ENCODE data around the gene NUDT15.

Gene NUDT15

GRCh38 chr13:48093588-48093987, 56.1 kb downstream of the NUDT15 start:
- no peaks in the 10 kb centered on the region for H3K27me3 ChIP-seq (ENCODE audit: insufficient read depth, poor library complexity, severe bottlenecking)
- ATAC-seq (ENCODE audit: low read depth) (no peak), DNase-seq (ENCODE audit: low spot score) (no peak)
- H3K4me1 ChIP-seq (ENCODE audit: insufficient read depth, poor library complexity, severe bottlenecking), result peaks cover 9% of the 10 kb centered on the region
- peak overlapping the region; percentile 21 for H3K27ac ChIP-seq (ENCODE audit: poor library complexity, severe bottlenecking)
- H3K9me3 ChIP-seq (ENCODE audit: severe bottlenecking), result no peaks in the 10 kb centered on the region
- 0 out of 2 replicates have a peak, but pooled peaks cover 13% of the 10 kb centered on the region for H3K36me3 ChIP-seq (ENCODE audit: low read depth)
- no peak for TF ChIP-seq CTCF (IDR thresholded peaks at IDR 0.05; ENCODE audit: poor library complexity, severe bottlenecking)
- H3K4me3 ChIP-seq (ENCODE audit: severe bottlenecking), result peak overlapping the region; percentile 52

- no peak for DNase-seq (ENCODE audit: low spot score)
- TF ChIP-seq CTCF (IDR thresholded peaks at IDR 0.05; ENCODE audit: poor library complexity, severe bottlenecking), result no peak
- Histone ChIP-seq H3K36me3 (ENCODE audit: low read depth) (0 out of 2 replicates have a peak, but pooled peaks cover 9% of the 10 kb centered on the region), H3K9me3 (ENCODE audit: severe bottlenecking) (no peaks in the 10 kb centered on the region), H3K4me1 (ENCODE audit: insufficient read depth, poor library complexity, severe bottlenecking) (peaks cover 9% of the 10 kb centered on the region), H3K4me3 (ENCODE audit: severe bottlenecking) (peak overlapping the region; percentile 52), H3K27me3 (ENCODE audit: insufficient read depth, poor library complexity, severe bottlenecking) (no peaks in the 10 kb centered on the region), H3K27ac (ENCODE audit: poor library complexity, severe bottlenecking) (peak overlapping the region; percentile 21)
- ATAC-seq (ENCODE audit: low read depth), result peak; percentile 24; the same call in 1 of the 3 replicates
Observed at GRCh38 chr13:48094404-48094780, 56.9 kb downstream of the NUDT15 start.

- peak within 1 kb of the TSS; percentile 21 for H3K27ac ChIP-seq (ENCODE audit: poor library complexity, severe bottlenecking)
- ATAC-seq (ENCODE audit: low read depth) (peak; percentile 95), DNase-seq (ENCODE audit: low spot score) (peak; percentile 88)
- 0 out of 2 replicates have a peak, but pooled peaks cover 9% of the 10 kb centered on the region for H3K36me3 ChIP-seq (ENCODE audit: low read depth)
- peak within 1 kb of the TSS; percentile 52 for H3K4me3 ChIP-seq (ENCODE audit: severe bottlenecking)
- no peaks in the 10 kb centered on the region for H3K27me3 ChIP-seq (ENCODE audit: insufficient read depth, poor library complexity, severe bottlenecking)
- peak; percentile 95 for TF ChIP-seq CTCF (IDR thresholded peaks at IDR 0.05; ENCODE audit: poor library complexity, severe bottlenecking)
- no peaks in the 10 kb centered on the region for H3K9me3 ChIP-seq (ENCODE audit: severe bottlenecking)
- peaks cover 9% of the 10 kb centered on the region for H3K4me1 ChIP-seq (ENCODE audit: insufficient read depth, poor library complexity, severe bottlenecking)
Observed at GRCh38 chr13:48094781-48095502, 57.4 kb downstream of the NUDT15 start, which contains the start of gene MED4. MED4 (minus strand) TSS chr13:48095104; CDS start chr13:48095078, 26 bp downstream.

- H3K27ac ChIP-seq (ENCODE audit: poor library complexity, severe bottlenecking), result no peak overlapping the region
- 0 out of 2 replicates have a peak, but pooled peaks cover 9% of the 10 kb centered on the region for H3K36me3 ChIP-seq (ENCODE audit: low read depth)
- H3K9me3 ChIP-seq (ENCODE audit: severe bottlenecking), result no peaks in the 10 kb centered on the region
- H3K4me3 ChIP-seq (ENCODE audit: severe bottlenecking), result no peak overlapping the region
- DNase-seq (ENCODE audit: low spot score) (no peak), ATAC-seq (ENCODE audit: low read depth) (no peak)
- H3K27me3 ChIP-seq (ENCODE audit: insufficient read depth, poor library complexity, severe bottlenecking), result no peaks in the 10 kb centered on the region
- H3K4me1 ChIP-seq (ENCODE audit: insufficient read depth, poor library complexity, severe bottlenecking), result peaks cover 9% of the 10 kb centered on the region
- no peak for TF ChIP-seq CTCF (IDR thresholded peaks at IDR 0.05; ENCODE audit: poor library complexity, severe bottlenecking)
Observed at GRCh38 chr13:48096670-48097069, 59.1 kb downstream of the NUDT15 start.

Measured in RWPE2 (cell line).